Neural cell (in vitro differentiated cells): ENCODE measurements around the gene ATMIN. TPM values are rescaled to one million over a fixed set of nuclear protein-coding genes. Genes with fewer than 3 reads are reported as not detected.

Source experiments
- H2AFZ ChIP-seq: fragments of 200-600, 300-800 bp; sonication (generic), shearing (Covaris generic); 2 replicates; pipeline ENCODE4 v1.6.0; 2014; ENCODE audit warnings: low read depth, mild to moderate bottlenecking, antibody characterized with exemption, low read length, moderate library complexity
- H3F3A ChIP-seq: fragments of 200-600 bp; shearing (Covaris generic); 2 replicates; pipeline ENCODE4 v1.6.1; 2016; ENCODE audit warnings: mild to moderate bottlenecking, moderate library complexity, mixed read lengths, antibody characterized with exemption, low read length; ENCODE audit not compliant: insufficient read depth, poor library complexity, severe bottlenecking
- H3K27ac ChIP-seq: fragments of 200-600, 300-800 bp; sonication (generic), shearing (Covaris generic); 2 replicates; pipeline ENCODE4 v1.5.1; 2014; ENCODE audit warnings: mild to moderate bottlenecking, low read length, moderate library complexity
- H3K27me3 ChIP-seq: fragments of 300-800, 200-600 bp; sonication (generic), shearing (Covaris generic); 2 replicates; pipeline ENCODE4 v1.6.0; 2014; ENCODE audit warnings: mild to moderate bottlenecking, low read depth, low read length, moderate library complexity; ENCODE audit not compliant: insufficient read depth
- H3K36me3 ChIP-seq: fragments of 300-800, 200-600 bp; sonication (generic), shearing (Covaris generic); 2 replicates; pipeline ENCODE4 v1.5.1; 2014; ENCODE audit warnings: mild to moderate bottlenecking, antibody characterized with exemption, low read length, moderate library complexity; ENCODE audit not compliant: insufficient read depth
- H3K4me2 ChIP-seq: fragments of 300-800, 200-600 bp; sonication (generic), shearing (Covaris generic); 2 replicates; pipeline ENCODE4 v1.6.0; 2014; ENCODE audit warnings: mild to moderate bottlenecking, low read length
- H3K4me3 ChIP-seq: fragments of 300-800, 200-600 bp; sonication (generic), shearing (Covaris generic); 2 replicates; pipeline ENCODE4 v1.5.1; 2014; ENCODE audit warnings: mild to moderate bottlenecking, low read length, moderate library complexity
- H3K79me2 ChIP-seq: fragments of 200-600 bp; shearing (Covaris generic); replicated peaks from 2 replicates; pipeline ENCODE4 v1.6.0; 2014; ENCODE audit warnings: mild to moderate bottlenecking, low read length, moderate library complexity; ENCODE audit not compliant: insufficient read depth
- H3K9ac ChIP-seq: fragments of 300-800, 200-600 bp; sonication (generic), shearing (Covaris generic); 2 replicates; pipeline ENCODE4 v1.6.1; 2016; ENCODE audit warnings: mild to moderate bottlenecking, low read length, mixed read lengths
- H3K9me2 ChIP-seq: fragments of 200-600 bp; shearing (Covaris generic); 2 replicates; pipeline ENCODE4 v1.6.1; 2016; ENCODE audit warnings: mild to moderate bottlenecking, low read length, mixed read lengths; ENCODE audit not compliant: insufficient read depth
- H3K9me3 ChIP-seq: fragments of 200-600, 300-800 bp; sonication (generic), shearing (Covaris generic); 2 replicates; pipeline ENCODE4 v1.6.1; 2016; ENCODE audit warnings: mild to moderate bottlenecking, mixed run types, low read length, moderate library complexity, mixed read lengths
- H4K20me1 ChIP-seq: fragments of 200-600 bp; shearing (Covaris generic); 2 replicates; pipeline ENCODE4 v1.6.1; 2016; ENCODE audit warnings: mild to moderate bottlenecking, mixed run types; ENCODE audit not compliant: insufficient read depth
- EP300 ChIP-seq: fragments of 450-650 bp; conservative IDR thresholded peaks from 2 replicates; pipeline ENCODE4 v1.6.1; 2014; ENCODE audit warnings: antibody characterized with exemption, mild to moderate bottlenecking, moderate library complexity; ENCODE audit not compliant: poor library complexity, severe bottlenecking
- EZH2 ChIP-seq: fragments of 200-600, 300-800 bp; shearing (Covaris generic), sonication (generic); IDR thresholded peaks from 2 replicates; pipeline ENCODE4 v1.6.1; 2014; ENCODE audit warnings: antibody characterized with exemption, low read length, borderline replicate concordance, mild to moderate bottlenecking; ENCODE audit not compliant: insufficient read depth, poor library complexity, severe bottlenecking
- MXI1 ChIP-seq: fragments of 450-650 bp; conservative IDR thresholded peaks from 2 replicates; pipeline ENCODE4 v1.6.1; 2014; ENCODE audit warnings: antibody characterized with exemption, mild to moderate bottlenecking; ENCODE audit not compliant: poor library complexity, severe bottlenecking
- POLR2AphosphoS5 ChIP-seq: IDR thresholded peaks from 2 replicates; pipeline ENCODE4 v1.6.1; 2012
- RAD21 ChIP-seq: fragments of 450-650 bp; conservative IDR thresholded peaks from 2 replicates; pipeline ENCODE4 v1.6.1; 2014; ENCODE audit warnings: antibody characterized with exemption, mild to moderate bottlenecking, moderate library complexity
- SMC3 ChIP-seq: fragments of 450-650 bp; conservative IDR thresholded peaks from 2 replicates; pipeline ENCODE4 v1.6.1; 2014; ENCODE audit warnings: antibody characterized with exemption, mild to moderate bottlenecking, moderate library complexity; ENCODE audit not compliant: poor library complexity
- TAF1 ChIP-seq: IDR thresholded peaks from 2 replicates; pipeline ENCODE4 v1.6.1; 2012; ENCODE audit warnings: low read depth
- polyA plus RNA-seq: library from polyadenylated mRNA; depleted of rRNA; stranded (reverse); fragments of >200 nt; gene quantifications from 2 replicates; pipeline ENCODE4 v1.2.3, GENCODE V29; 2014
- TF ChIP-seq, protein P1 (sequence below): fragments of 450-650 bp; IDR thresholded peaks from 2 replicates; pipeline ENCODE4 v1.5.1; 2014; ENCODE audit warnings: antibody characterized with exemption, mild to moderate bottlenecking, moderate library complexity; ENCODE audit not compliant: poor library complexity, severe bottlenecking
- TF ChIP-seq, protein P2 (sequence below): IDR thresholded peaks from 2 replicates; pipeline ENCODE4 v1.6.1; 2012; ENCODE audit warnings: borderline replicate concordance

ATMIN gene
- polyA plus RNA-seq, 1 donor from 2014 or later: 62.3 TPM

DNA sequence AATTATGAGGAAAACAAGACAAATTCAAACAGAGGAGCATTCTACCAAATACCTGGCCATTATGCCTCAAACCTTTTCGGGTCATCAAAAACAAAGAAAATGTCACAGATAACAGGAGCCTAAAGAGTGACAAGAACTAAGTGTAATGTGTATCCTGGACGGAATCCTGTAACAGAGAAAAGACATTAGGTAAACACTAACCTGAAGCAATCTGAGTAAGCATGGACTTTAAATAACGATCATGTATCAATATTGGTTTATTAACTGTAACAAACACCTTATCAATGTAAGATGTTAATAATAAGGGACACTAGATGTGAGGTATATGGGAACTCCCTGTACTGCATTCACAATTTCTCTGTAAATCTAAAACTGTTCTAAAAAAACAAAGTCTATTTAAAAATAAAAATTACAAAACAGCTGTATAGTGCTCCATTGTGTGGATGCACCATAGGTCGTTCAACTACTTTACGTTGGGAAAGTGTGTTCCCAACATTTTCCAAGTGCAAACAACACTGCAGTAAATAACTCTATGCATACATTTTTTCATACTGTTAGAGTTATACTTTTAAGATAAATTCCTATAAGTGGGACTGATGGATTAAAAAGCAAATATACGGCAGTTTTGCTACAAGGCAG is 43.7 kb upstream of the ATMIN start:
- no peaks in the 10 kb centered on the region for H3F3A ChIP-seq
- no peak for TF ChIP-seq POLR2AphosphoS5
- no peak for TF ChIP-seq EZH2
- TF ChIP-seq EP300: no peak
- TF ChIP-seq TAF1: no peak
- TF ChIP-seq, protein P1, sequence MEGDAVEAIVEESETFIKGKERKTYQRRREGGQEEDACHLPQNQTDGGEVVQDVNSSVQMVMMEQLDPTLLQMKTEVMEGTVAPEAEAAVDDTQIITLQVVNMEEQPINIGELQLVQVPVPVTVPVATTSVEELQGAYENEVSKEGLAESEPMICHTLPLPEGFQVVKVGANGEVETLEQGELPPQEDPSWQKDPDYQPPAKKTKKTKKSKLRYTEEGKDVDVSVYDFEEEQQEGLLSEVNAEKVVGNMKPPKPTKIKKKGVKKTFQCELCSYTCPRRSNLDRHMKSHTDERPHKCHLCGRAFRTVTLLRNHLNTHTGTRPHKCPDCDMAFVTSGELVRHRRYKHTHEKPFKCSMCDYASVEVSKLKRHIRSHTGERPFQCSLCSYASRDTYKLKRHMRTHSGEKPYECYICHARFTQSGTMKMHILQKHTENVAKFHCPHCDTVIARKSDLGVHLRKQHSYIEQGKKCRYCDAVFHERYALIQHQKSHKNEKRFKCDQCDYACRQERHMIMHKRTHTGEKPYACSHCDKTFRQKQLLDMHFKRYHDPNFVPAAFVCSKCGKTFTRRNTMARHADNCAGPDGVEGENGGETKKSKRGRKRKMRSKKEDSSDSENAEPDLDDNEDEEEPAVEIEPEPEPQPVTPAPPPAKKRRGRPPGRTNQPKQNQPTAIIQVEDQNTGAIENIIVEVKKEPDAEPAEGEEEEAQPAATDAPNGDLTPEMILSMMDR: no peak
- TF ChIP-seq, protein P2, sequence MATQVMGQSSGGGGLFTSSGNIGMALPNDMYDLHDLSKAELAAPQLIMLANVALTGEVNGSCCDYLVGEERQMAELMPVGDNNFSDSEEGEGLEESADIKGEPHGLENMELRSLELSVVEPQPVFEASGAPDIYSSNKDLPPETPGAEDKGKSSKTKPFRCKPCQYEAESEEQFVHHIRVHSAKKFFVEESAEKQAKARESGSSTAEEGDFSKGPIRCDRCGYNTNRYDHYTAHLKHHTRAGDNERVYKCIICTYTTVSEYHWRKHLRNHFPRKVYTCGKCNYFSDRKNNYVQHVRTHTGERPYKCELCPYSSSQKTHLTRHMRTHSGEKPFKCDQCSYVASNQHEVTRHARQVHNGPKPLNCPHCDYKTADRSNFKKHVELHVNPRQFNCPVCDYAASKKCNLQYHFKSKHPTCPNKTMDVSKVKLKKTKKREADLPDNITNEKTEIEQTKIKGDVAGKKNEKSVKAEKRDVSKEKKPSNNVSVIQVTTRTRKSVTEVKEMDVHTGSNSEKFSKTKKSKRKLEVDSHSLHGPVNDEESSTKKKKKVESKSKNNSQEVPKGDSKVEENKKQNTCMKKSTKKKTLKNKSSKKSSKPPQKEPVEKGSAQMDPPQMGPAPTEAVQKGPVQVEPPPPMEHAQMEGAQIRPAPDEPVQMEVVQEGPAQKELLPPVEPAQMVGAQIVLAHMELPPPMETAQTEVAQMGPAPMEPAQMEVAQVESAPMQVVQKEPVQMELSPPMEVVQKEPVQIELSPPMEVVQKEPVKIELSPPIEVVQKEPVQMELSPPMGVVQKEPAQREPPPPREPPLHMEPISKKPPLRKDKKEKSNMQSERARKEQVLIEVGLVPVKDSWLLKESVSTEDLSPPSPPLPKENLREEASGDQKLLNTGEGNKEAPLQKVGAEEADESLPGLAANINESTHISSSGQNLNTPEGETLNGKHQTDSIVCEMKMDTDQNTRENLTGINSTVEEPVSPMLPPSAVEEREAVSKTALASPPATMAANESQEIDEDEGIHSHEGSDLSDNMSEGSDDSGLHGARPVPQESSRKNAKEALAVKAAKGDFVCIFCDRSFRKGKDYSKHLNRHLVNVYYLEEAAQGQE: no peak
- TF ChIP-seq SMC3: no peak
- no peak for TF ChIP-seq MXI1
- no peak for TF ChIP-seq RAD21
- peaks cover 5% of the 10 kb centered on the region for H3K79me2 ChIP-seq
- H3K4me2 ChIP-seq: no peak overlapping the region
- H3K9ac ChIP-seq: no peak overlapping the region
- no peak overlapping the region for H2AFZ ChIP-seq
- no peak overlapping the region for H3K4me3 ChIP-seq
- H3K27me3 ChIP-seq: no peaks in the 10 kb centered on the region
- no peaks in the 10 kb centered on the region for H4K20me1 ChIP-seq
- H3K27ac ChIP-seq: no peak overlapping the region
- no peaks in the 10 kb centered on the region for H3K36me3 ChIP-seq
- H3K9me2 ChIP-seq: no peaks in the 10 kb centered on the region
- no peaks in the 10 kb centered on the region for H3K9me3 ChIP-seq

DNA sequence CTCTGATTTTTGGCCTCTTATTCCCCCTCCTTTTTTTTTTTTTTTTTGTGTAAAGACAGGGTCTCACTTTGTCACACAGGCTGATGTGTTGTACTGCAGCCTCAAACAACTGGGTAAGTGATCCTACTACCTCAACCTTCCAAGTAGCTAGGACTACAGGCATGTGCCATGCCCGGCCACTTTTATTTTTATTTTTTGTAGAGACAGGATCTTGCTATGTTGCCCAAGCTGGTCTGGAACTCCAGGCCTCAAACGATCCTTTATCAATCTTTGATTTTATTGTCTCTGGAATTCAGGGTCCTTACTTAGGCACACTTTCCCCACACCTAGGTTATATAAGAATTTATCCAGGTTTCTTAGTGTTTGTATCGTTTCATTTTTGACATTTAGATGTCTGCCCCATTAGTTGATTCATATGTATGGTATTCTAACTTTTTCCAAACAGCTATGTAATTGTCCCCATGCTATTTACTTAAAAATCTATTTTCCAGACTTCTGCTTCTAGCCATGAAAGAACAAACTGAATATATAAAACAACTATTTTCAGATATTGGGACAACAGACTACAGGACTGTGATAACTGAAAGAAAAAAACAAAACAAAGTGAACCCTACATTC is 42.9 kb upstream of the ATMIN start:
- no peak for TF ChIP-seq MXI1
- TF ChIP-seq, protein P1: no peak
- TF ChIP-seq, protein P2: no peak
- no peak for TF ChIP-seq EZH2
- no peak for TF ChIP-seq EP300
- no peak for TF ChIP-seq RAD21
- TF ChIP-seq TAF1: no peak
- TF ChIP-seq SMC3: no peak
- no peak for TF ChIP-seq POLR2AphosphoS5
- Histone ChIP-seq H3K27me3 (no peaks in the 10 kb centered on the region), H3K79me2 (peaks cover 5% of the 10 kb centered on the region), H3K9me3 (no peaks in the 10 kb centered on the region), H3F3A (no peaks in the 10 kb centered on the region), H3K9me2 (no peaks in the 10 kb centered on the region), H4K20me1 (no peaks in the 10 kb centered on the region), H3K4me2 (no peak overlapping the region), H3K9ac (no peak overlapping the region), H3K36me3 (no peaks in the 10 kb centered on the region), H2AFZ (no peak overlapping the region), H3K4me3 (no peak overlapping the region), H3K27ac (no peak overlapping the region)
